GM23338 (cell line): ENCODE results near the gene KCNJ11. TPM values are rescaled to one million over a fixed set of nuclear protein-coding genes. Genes with fewer than 3 reads are reported as not detected.

Experiments
- ATAC-seq: fragments of 200-7000 bp; cut with Tn5 transposase; 3 replicates; pipeline ENCODE4 v1.9.1; 2020
- DNase-seq: peaks from one replicate; pipeline ENCODE4 v3.0.0-alpha.2; 2015; ENCODE audit warnings: low spot score
- H2AFZ ChIP-seq: fragments of 200-600 bp; sonication (generic); 2 replicates; pipeline ENCODE4 v1.8.0; 2016; ENCODE audit warnings: antibody characterized with exemption, mild to moderate bottlenecking, moderate library complexity
- H3F3A ChIP-seq: fragments of 200-600 bp; sonication (generic); replicated peaks from 2 replicates; pipeline ENCODE4 v1.8.0; 2017; ENCODE audit warnings: antibody characterized with exemption, mixed run types, low read depth
- H3K27ac ChIP-seq: fragments of 200-600 bp; sonication (generic); 2 replicates; pipeline ENCODE4 v1.6.1; 2016; ENCODE audit warnings: low read depth
- H3K27me3 ChIP-seq: fragments of 200-600 bp; sonication (generic); 2 replicates; pipeline ENCODE4 v1.8.0; 2016; ENCODE audit warnings: mild to moderate bottlenecking, mixed run types, moderate library complexity; ENCODE audit not compliant: insufficient read depth
- H3K36me3 ChIP-seq: fragments of 200-600 bp; sonication (generic); 2 replicates; pipeline ENCODE4 v1.8.0; 2016; ENCODE audit warnings: mild to moderate bottlenecking; ENCODE audit not compliant: insufficient read depth
- H3K4me1 ChIP-seq: fragments of 200-600 bp; sonication (generic); 2 replicates; pipeline ENCODE4 v1.8.0; 2016; ENCODE audit warnings: mild to moderate bottlenecking, moderate library complexity; ENCODE audit not compliant: insufficient read depth
- H3K4me2 ChIP-seq: fragments of 200-600 bp; sonication (generic); 2 replicates; pipeline ENCODE4 v1.7.1; 2017; ENCODE audit warnings: mixed run types
- H3K4me3 ChIP-seq: fragments of 200-600 bp; sonication (generic); 2 replicates; pipeline ENCODE4 v1.6.1; 2016; ENCODE audit warnings: mixed run types
- H3K79me2 ChIP-seq: fragments of 200-600 bp; sonication (generic); replicated peaks from 2 replicates; pipeline ENCODE4 v1.8.0; 2017; ENCODE audit warnings: mild to moderate bottlenecking; ENCODE audit not compliant: insufficient read depth
- H3K9me2 ChIP-seq: fragments of 200-600 bp; sonication (generic); 2 replicates; pipeline ENCODE4 v1.8.0; 2017; ENCODE audit not compliant: insufficient read depth
- H4K20me1 ChIP-seq: fragments of 200-600 bp; sonication (generic); replicated peaks from 2 replicates; pipeline ENCODE4 v1.8.0; 2017; ENCODE audit warnings: mild to moderate bottlenecking; ENCODE audit not compliant: insufficient read depth
- H3K27ac Mint-ChIP-seq: 2 replicates; pipeline ENCODE4 v1.8.0; 2020; ENCODE audit warnings: inconsistent platforms, mild to moderate bottlenecking, moderate library complexity, mixed read lengths
- H3K27me3 Mint-ChIP-seq: 3 replicates; pipeline ENCODE4 v1.8.0; 2022; ENCODE audit warnings: low read depth, mild to moderate bottlenecking, moderate library complexity, mixed read lengths, inconsistent platforms; ENCODE audit not compliant: insufficient read depth, poor library complexity
- H3K36me3 Mint-ChIP-seq: 3 replicates; pipeline ENCODE4 v1.8.0; 2021; ENCODE audit warnings: low read depth, mild to moderate bottlenecking, inconsistent platforms, moderate library complexity, mixed read lengths
- H3K4me1 Mint-ChIP-seq: 3 replicates; pipeline ENCODE4 v1.8.0; 2020; ENCODE audit warnings: mild to moderate bottlenecking, inconsistent platforms, mixed read lengths
- H3K4me3 Mint-ChIP-seq: 3 replicates; pipeline ENCODE4 v1.8.0; 2021; ENCODE audit warnings: moderate library complexity, mild to moderate bottlenecking, inconsistent platforms, mixed read lengths
- H3K9me3 Mint-ChIP-seq: 3 replicates; pipeline ENCODE4 v1.8.0; 2020; ENCODE audit warnings: moderate library complexity, mild to moderate bottlenecking, inconsistent platforms, mixed read lengths
- CREB1 ChIP-seq: fragments of 250-450 bp; sonication (Bioruptor Pico); IDR thresholded peaks from 2 replicates; pipeline ENCODE4 v1.5.0; 2020; ENCODE audit warnings: low read depth, mild to moderate bottlenecking, moderate library complexity
- EZH2 ChIP-seq: fragments of 200-600 bp; sonication (generic); IDR thresholded peaks from one replicate; pipeline ENCODE4 v1.8.0; 2017; ENCODE audit warnings: antibody characterized with exemption, mild to moderate bottlenecking, low read depth; ENCODE audit not compliant: unreplicated experiment
- EZH2phosphoT487 ChIP-seq: fragments of 200-600 bp; sonication (generic); IDR thresholded peaks from one replicate; pipeline ENCODE4 v1.8.1; 2018; ENCODE audit warnings: antibody characterized with exemption; ENCODE audit not compliant: unreplicated experiment
- JUNB ChIP-seq: IDR thresholded peaks from one replicate; pipeline ENCODE4 v1.6.1; 2016; ENCODE audit warnings: antibody characterized with exemption; ENCODE audit not compliant: unreplicated experiment
- NANOG ChIP-seq: IDR thresholded peaks from 2 replicates; pipeline ENCODE4 v1.6.1; 2016; ENCODE audit warnings: antibody characterized with exemption, borderline replicate concordance
- POLR2AphosphoS5 ChIP-seq: IDR thresholded peaks from 2 replicates; pipeline ENCODE4 v1.6.1; 2016; ENCODE audit warnings: antibody characterized with exemption, low read depth
- STAT1 ChIP-seq: IDR thresholded peaks from one replicate; pipeline ENCODE4 v1.6.1; 2016; ENCODE audit warnings: antibody characterized with exemption; ENCODE audit not compliant: unreplicated experiment
- ZNF114 ChIP-seq: fragments of 250-450 bp; sonication (Bioruptor Pico); IDR thresholded peaks from 2 replicates; pipeline ENCODE4 v1.5.0; 2020; ENCODE audit warnings: mild to moderate bottlenecking, moderate library complexity
- ZNF331 ChIP-seq: fragments of 250-450 bp; sonication (Bioruptor Pico); IDR thresholded peaks from 2 replicates; pipeline ENCODE4 v1.5.0; 2020; ENCODE audit warnings: low read depth, mild to moderate bottlenecking, moderate library complexity
- polyA plus RNA-seq: library from polyadenylated mRNA; unstranded; fragments of >200 nt; fragmentation: Nextera tagmentation; extraction: Ambion mirVana; gene quantifications from 2 replicates; pipeline ENCODE4 v1.2.1, GENCODE V29; 2016
- total RNA-seq: library from RNA; depleted of rRNA; stranded (reverse); fragments of >200 nt; shearing (Covaris generic); gene quantifications from 2 replicates; pipeline ENCODE4 v1.2.3, GENCODE V29; 2014
- TF ChIP-seq, protein P1 (sequence below): IDR thresholded peaks from one replicate; pipeline ENCODE4 v1.6.1; 2018; ENCODE audit warnings: antibody characterized with exemption; ENCODE audit not compliant: unreplicated experiment
- TF ChIP-seq, protein P2 (sequence below), 2 experiments: fragments of 200-600 bp in 1 of 2; sonication (generic) in 1 of 2; conservative IDR thresholded peaks; 2 replicates each; pipeline versions ENCODE4 v1.5.1 to v1.6.1; 2016 to 2017; ENCODE audit warnings: antibody characterized with exemption in 2 of 2, low read depth in 2 of 2, mild to moderate bottlenecking in 2 of 2, moderate library complexity in 1 of 2
- TF ChIP-seq, protein P3 (sequence below): fragments of 250-450 bp; sonication (Bioruptor Pico); IDR thresholded peaks from 2 replicates; pipeline ENCODE4 v1.5.0; 2020; ENCODE audit warnings: mild to moderate bottlenecking, moderate library complexity
- TF ChIP-seq, protein P4 (sequence below): IDR thresholded peaks from 2 replicates; pipeline ENCODE4 v1.6.1; 2016; ENCODE audit warnings: antibody characterized with exemption

Gene KCNJ11
- total and polyA plus RNA-seq, 2 experiments from 2014 or later, result 0.89 to 7.9 TPM

DNA sequence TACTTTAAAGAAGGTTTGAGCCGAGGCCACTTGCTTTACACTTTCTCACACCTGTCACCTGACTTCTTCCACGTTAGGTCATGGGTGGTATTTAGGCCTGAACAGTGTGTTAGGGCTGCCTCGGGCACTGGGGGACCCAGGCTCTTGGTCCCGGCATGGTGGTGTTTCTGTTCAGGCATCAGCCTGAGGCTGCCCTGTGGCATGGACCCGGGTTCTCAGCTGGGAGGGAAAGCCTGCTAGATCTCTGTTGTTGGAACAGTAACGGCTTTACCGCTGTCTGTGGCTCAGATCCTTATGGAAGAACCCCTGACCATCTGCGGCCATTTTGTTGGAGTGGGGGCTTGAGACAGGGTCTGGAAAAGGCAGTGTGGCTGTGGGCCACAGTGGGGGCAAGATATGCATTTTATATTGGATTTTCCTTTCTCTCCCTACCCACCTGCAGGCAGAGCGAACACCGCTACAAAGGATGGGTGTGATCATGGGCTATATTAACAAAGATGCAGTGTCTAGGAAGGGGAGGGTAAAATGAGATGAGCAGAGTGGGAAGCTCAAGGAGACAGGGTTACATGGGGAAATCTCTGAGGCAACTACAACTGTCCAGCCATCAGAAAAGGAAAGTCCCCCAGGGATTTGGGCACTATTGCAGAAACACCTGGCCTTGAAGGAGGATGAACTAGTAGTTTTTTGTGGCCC, 1.6 kb upstream of the KCNJ11 start:
- H4K20me1 ChIP-seq, result no peaks in the 10 kb centered on the region
- TF ChIP-seq POLR2AphosphoS5 (no peak), NANOG (no peak), CREB1 (no peak), JUNB (no peak), ZNF114 (CRISPR knock-in tag) (no peak), EZH2phosphoT487 (no peak), STAT1 (no peak), ZNF331 (CRISPR knock-in tag) (no peak), EZH2 (no peak)
- TF ChIP-seq, protein P1, sequence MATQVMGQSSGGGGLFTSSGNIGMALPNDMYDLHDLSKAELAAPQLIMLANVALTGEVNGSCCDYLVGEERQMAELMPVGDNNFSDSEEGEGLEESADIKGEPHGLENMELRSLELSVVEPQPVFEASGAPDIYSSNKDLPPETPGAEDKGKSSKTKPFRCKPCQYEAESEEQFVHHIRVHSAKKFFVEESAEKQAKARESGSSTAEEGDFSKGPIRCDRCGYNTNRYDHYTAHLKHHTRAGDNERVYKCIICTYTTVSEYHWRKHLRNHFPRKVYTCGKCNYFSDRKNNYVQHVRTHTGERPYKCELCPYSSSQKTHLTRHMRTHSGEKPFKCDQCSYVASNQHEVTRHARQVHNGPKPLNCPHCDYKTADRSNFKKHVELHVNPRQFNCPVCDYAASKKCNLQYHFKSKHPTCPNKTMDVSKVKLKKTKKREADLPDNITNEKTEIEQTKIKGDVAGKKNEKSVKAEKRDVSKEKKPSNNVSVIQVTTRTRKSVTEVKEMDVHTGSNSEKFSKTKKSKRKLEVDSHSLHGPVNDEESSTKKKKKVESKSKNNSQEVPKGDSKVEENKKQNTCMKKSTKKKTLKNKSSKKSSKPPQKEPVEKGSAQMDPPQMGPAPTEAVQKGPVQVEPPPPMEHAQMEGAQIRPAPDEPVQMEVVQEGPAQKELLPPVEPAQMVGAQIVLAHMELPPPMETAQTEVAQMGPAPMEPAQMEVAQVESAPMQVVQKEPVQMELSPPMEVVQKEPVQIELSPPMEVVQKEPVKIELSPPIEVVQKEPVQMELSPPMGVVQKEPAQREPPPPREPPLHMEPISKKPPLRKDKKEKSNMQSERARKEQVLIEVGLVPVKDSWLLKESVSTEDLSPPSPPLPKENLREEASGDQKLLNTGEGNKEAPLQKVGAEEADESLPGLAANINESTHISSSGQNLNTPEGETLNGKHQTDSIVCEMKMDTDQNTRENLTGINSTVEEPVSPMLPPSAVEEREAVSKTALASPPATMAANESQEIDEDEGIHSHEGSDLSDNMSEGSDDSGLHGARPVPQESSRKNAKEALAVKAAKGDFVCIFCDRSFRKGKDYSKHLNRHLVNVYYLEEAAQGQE, result no peak
- TF ChIP-seq, protein P2, sequence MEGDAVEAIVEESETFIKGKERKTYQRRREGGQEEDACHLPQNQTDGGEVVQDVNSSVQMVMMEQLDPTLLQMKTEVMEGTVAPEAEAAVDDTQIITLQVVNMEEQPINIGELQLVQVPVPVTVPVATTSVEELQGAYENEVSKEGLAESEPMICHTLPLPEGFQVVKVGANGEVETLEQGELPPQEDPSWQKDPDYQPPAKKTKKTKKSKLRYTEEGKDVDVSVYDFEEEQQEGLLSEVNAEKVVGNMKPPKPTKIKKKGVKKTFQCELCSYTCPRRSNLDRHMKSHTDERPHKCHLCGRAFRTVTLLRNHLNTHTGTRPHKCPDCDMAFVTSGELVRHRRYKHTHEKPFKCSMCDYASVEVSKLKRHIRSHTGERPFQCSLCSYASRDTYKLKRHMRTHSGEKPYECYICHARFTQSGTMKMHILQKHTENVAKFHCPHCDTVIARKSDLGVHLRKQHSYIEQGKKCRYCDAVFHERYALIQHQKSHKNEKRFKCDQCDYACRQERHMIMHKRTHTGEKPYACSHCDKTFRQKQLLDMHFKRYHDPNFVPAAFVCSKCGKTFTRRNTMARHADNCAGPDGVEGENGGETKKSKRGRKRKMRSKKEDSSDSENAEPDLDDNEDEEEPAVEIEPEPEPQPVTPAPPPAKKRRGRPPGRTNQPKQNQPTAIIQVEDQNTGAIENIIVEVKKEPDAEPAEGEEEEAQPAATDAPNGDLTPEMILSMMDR (conservative IDR thresholded peaks at IDR 0.05; ENCODE audit: low read depth in 2 of 2), result no peak
- TF ChIP-seq, protein P3, sequence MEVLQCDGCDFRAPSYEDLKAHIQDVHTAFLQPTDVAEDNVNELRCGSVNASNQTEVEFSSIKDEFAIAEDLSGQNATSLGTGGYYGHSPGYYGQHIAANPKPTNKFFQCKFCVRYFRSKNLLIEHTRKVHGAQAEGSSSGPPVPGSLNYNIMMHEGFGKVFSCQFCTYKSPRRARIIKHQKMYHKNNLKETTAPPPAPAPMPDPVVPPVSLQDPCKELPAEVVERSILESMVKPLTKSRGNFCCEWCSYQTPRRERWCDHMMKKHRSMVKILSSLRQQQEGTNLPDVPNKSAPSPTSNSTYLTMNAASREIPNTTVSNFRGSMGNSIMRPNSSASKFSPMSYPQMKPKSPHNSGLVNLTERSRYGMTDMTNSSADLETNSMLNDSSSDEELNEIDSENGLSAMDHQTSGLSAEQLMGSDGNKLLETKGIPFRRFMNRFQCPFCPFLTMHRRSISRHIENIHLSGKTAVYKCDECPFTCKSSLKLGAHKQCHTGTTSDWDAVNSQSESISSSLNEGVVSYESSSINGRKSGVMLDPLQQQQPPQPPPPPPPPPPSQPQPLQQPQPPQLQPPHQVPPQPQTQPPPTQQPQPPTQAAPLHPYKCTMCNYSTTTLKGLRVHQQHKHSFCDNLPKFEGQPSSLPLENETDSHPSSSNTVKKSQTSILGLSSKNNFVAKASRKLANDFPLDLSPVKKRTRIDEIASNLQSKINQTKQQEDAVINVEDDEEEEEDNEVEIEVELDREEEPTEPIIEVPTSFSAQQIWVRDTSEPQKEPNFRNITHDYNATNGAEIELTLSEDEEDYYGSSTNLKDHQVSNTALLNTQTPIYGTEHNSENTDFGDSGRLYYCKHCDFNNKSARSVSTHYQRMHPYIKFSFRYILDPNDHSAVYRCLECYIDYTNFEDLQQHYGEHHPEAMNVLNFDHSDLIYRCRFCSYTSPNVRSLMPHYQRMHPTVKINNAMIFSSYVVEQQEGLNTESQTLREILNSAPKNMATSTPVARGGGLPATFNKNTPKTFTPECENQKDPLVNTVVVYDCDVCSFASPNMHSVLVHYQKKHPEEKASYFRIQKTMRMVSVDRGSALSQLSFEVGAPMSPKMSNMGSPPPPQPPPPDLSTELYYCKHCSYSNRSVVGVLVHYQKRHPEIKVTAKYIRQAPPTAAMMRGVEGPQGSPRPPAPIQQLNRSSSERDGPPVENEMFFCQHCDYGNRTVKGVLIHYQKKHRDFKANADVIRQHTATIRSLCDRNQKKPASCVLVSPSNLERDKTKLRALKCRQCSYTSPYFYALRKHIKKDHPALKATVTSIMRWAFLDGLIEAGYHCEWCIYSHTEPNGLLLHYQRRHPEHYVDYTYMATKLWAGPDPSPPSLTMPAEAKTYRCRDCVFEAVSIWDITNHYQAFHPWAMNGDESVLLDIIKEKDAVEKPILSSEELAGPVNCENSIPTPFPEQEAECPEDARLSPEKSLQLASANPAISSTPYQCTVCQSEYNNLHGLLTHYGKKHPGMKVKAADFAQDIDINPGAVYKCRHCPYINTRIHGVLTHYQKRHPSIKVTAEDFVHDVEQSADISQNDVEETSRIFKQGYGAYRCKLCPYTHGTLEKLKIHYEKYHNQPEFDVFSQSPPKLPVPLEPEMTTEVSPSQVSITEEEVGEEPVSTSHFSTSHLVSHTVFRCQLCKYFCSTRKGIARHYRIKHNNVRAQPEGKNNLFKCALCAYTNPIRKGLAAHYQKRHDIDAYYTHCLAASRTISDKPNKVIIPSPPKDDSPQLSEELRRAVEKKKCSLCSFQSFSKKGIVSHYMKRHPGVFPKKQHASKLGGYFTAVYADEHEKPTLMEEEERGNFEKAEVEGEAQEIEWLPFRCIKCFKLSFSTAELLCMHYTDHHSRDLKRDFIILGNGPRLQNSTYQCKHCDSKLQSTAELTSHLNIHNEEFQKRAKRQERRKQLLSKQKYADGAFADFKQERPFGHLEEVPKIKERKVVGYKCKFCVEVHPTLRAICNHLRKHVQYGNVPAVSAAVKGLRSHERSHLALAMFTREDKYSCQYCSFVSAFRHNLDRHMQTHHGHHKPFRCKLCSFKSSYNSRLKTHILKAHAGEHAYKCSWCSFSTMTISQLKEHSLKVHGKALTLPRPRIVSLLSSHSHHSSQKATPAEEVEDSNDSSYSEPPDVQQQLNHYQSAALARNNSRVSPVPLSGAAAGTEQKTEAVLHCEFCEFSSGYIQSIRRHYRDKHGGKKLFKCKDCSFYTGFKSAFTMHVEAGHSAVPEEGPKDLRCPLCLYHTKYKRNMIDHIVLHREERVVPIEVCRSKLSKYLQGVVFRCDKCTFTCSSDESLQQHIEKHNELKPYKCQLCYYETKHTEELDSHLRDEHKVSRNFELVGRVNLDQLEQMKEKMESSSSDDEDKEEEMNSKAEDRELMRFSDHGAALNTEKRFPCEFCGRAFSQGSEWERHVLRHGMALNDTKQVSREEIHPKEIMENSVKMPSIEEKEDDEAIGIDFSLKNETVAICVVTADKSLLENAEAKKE (CRISPR knock-in tag), result no peak
- TF ChIP-seq, protein P4, sequence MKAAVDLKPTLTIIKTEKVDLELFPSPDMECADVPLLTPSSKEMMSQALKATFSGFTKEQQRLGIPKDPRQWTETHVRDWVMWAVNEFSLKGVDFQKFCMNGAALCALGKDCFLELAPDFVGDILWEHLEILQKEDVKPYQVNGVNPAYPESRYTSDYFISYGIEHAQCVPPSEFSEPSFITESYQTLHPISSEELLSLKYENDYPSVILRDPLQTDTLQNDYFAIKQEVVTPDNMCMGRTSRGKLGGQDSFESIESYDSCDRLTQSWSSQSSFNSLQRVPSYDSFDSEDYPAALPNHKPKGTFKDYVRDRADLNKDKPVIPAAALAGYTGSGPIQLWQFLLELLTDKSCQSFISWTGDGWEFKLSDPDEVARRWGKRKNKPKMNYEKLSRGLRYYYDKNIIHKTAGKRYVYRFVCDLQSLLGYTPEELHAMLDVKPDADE, result no peak
- peaks cover 10% of the 10 kb centered on the region; the same call in 2 of the 3 replicates for H3K36me3 Mint-ChIP-seq
- peak overlapping the region; percentile 80 for H2AFZ ChIP-seq
- DNase-seq, result no peak
- peak overlapping the region; percentile 77 for H3K4me2 ChIP-seq
- no peak overlapping the region for H3K27ac Mint-ChIP-seq
- H3K27ac ChIP-seq, result no peak overlapping the region
- ATAC-seq, result peak; percentile 2; the same call in 2 of the 3 replicates
- peak overlapping the region; percentile 72 for H3K4me3 Mint-ChIP-seq
- H3K4me1 ChIP-seq, result peaks cover 7% of the 10 kb centered on the region; the same call in 1 of the 2 replicates
- H3K79me2 ChIP-seq, result no peaks in the 10 kb centered on the region
- no peaks in the 10 kb centered on the region for H3K36me3 ChIP-seq
- H3K4me1 Mint-ChIP-seq, result peaks cover 10% of the 10 kb centered on the region; the same call in 2 of the 3 replicates
- 0 out of 2 replicates have a peak, but pooled peaks cover 3% of the 10 kb centered on the region for H3K9me2 ChIP-seq
- H3F3A ChIP-seq, result no peaks in the 10 kb centered on the region
- H3K27me3 Mint-ChIP-seq, result peaks cover 19% of the 10 kb centered on the region
- H3K4me3 ChIP-seq, result peak overlapping the region; percentile 70
- H3K27me3 ChIP-seq, result no peaks in the 10 kb centered on the region
- H3K9me3 Mint-ChIP-seq, result no peaks in the 10 kb centered on the region
